A549 (cell line): ENCODE data around the gene MALRD1. TPM values are rescaled to one million over a fixed set of nuclear protein-coding genes. Genes with fewer than 3 reads are reported as not detected.

Experiments
- ATAC-seq, 2 experiments: fragments of 200-7000 bp in 1 of 2; fragments of >200 bp in 1 of 2; cut with Nextera tagmentation in 1 of 2; cut with Tn5 transposase in 1 of 2; 3 replicates each; pipeline versions ENCODE4 v1.8.0 to v1.9.1; 2018 to 2020; ENCODE audit warnings: mild to moderate bottlenecking in 1 of 2, moderate library complexity in 1 of 2
- CTCF ChIA-PET: fragments of 300-600 bp; sonication (Branson Sonifier 250); formaldehyde crosslinking; extraction: SDS; loops from one replicate; lab custom pipeline; 2021; ENCODE audit warnings: antibody characterized with exemption, inconsistent platforms; lab: Yijun Ruan, JAX
- POLR2A ChIA-PET: fragments of 350-600 bp; formaldehyde crosslinking; extraction: SDS; loops from one replicate; lab custom pipeline; 2021; ENCODE audit warnings: antibody characterized with exemption, inconsistent platforms; lab: Yijun Ruan, JAX
- DNase-seq, 2 experiments: peaks; one replicate each; pipeline versions ENCODE4 v3.0.0 to v3.0.0-alpha.2; 2011 to 2016; ENCODE audit warnings: low read depth in 1 of 2, low spot score in 1 of 2
- FAIRE-seq: peaks from 2 replicates; lab custom pipeline; 2011; peaks lifted over from hg19 to GRCh38; lab: Jason Lieb, UNC
- H3K27ac ChIP-seq, 2 experiments: fragments of >200 bp; sonication (Bioruptor Twin); formaldehyde crosslinking; 3 replicates each; pipeline ENCODE4 v1.5.1; 2016 to 2017
- H3K4me1 ChIP-seq: fragments of >200 bp; sonication (Bioruptor Twin); formaldehyde crosslinking; 3 replicates; pipeline ENCODE4 v1.6.1; 2016
- H3K4me2 ChIP-seq: fragments of >200 bp; sonication (Bioruptor Twin); formaldehyde crosslinking; 3 replicates; pipeline ENCODE4 v1.6.1; 2016
- H3K4me3 ChIP-seq: fragments of >200 bp; sonication (Bioruptor Twin); formaldehyde crosslinking; 3 replicates; pipeline ENCODE4 v1.5.1; 2016
- H3K9me3 ChIP-seq: fragments of >200 bp; sonication (Bioruptor Twin); formaldehyde crosslinking; 3 replicates; pipeline ENCODE4 v1.6.1; 2016
- CBX2 ChIP-seq: fragments of 200-600 bp; sonication (generic); IDR thresholded peaks from 2 replicates; pipeline ENCODE4 v1.6.1; 2016; ENCODE audit warnings: low read depth, mild to moderate bottlenecking, borderline replicate concordance
- CEBPB ChIP-seq, 2 experiments: fragments of >200 bp in 1 of 2; sonication (Bioruptor Twin) in 1 of 2; formaldehyde crosslinking in 1 of 2; IDR thresholded peaks; 2 replicates each; pipeline ENCODE4 v1.6.1; 2012 to 2016
- CHD2 ChIP-seq: fragments of 150-350 bp; IDR thresholded peaks from 2 replicates; pipeline ENCODE4 v1.6.1; 2014; ENCODE audit warnings: low read length; ENCODE audit not compliant: partially characterized antibody
- EHF ChIP-seq: fragments of 250-450 bp; sonication (Bioruptor Pico); IDR thresholded peaks from 2 replicates; pipeline ENCODE4 v1.5.0; 2020; ENCODE audit warnings: mild to moderate bottlenecking
- FOSB ChIP-seq: fragments of 250-450 bp; sonication (Bioruptor Pico); IDR thresholded peaks from 2 replicates; pipeline ENCODE4 v1.5.0; 2020; ENCODE audit warnings: mild to moderate bottlenecking, moderate library complexity
- FOXS1 ChIP-seq: fragments of 250-450 bp; sonication (Bioruptor Pico); IDR thresholded peaks from 2 replicates; pipeline ENCODE4 v1.5.0; 2020; ENCODE audit warnings: mild to moderate bottlenecking, moderate library complexity
- GATA3 ChIP-seq: IDR thresholded peaks from 2 replicates; pipeline ENCODE4 v1.6.1; 2012; ENCODE audit warnings: borderline replicate concordance
- HEYL ChIP-seq: fragments of 250-450 bp; sonication (Bioruptor Pico); IDR thresholded peaks from 2 replicates; pipeline ENCODE4 v1.8.0; 2021; ENCODE audit warnings: mild to moderate bottlenecking, moderate library complexity
- HOXA7 ChIP-seq: fragments of 250-450 bp; sonication (Bioruptor Pico); IDR thresholded peaks from 2 replicates; pipeline ENCODE4 v1.5.0; 2020; ENCODE audit warnings: mild to moderate bottlenecking, moderate library complexity
- JUN ChIP-seq, 2 experiments: fragments of >200 bp; sonication (Bioruptor Twin); formaldehyde crosslinking; IDR thresholded peaks; 2 replicates in 1 of 2; 3 replicates in 1 of 2; pipeline ENCODE4 v1.6.1; 2016 to 2017
- JUNB ChIP-seq: fragments of >200 bp; sonication (Bioruptor Twin); formaldehyde crosslinking; IDR thresholded peaks from 2 replicates; pipeline ENCODE4 v1.6.1; 2016
- KDM1A ChIP-seq: fragments of 200-600 bp; sonication (generic); IDR thresholded peaks from 2 replicates; pipeline ENCODE4 v1.6.1; 2016; ENCODE audit warnings: low read depth, mild to moderate bottlenecking
- PHF8 ChIP-seq: fragments of 200-600 bp; sonication (generic); IDR thresholded peaks from 2 replicates; pipeline ENCODE4 v1.6.1; 2016; ENCODE audit warnings: low read depth, mild to moderate bottlenecking, antibody characterized with exemption, moderate library complexity, borderline replicate concordance
- POLR2AphosphoS2 ChIP-seq: conservative IDR thresholded peaks from 2 replicates; pipeline ENCODE4 v1.6.1; 2012; ENCODE audit warnings: low read length, improper control_type of control experiment, inconsistent platforms
- RAD21 ChIP-seq, 2 experiments: fragments of >200 bp in 1 of 2; sonication (Bioruptor Twin) in 1 of 2; formaldehyde crosslinking in 1 of 2; IDR thresholded peaks in 1 of 2; conservative IDR thresholded peaks in 1 of 2; 2 replicates in 1 of 2; 3 replicates in 1 of 2; pipeline ENCODE4 v1.6.1; 2012 to 2018; ENCODE audit warnings: inconsistent platforms in 1 of 2
- RNF2 ChIP-seq: fragments of 200-600 bp; sonication (generic); IDR thresholded peaks from 2 replicates; pipeline ENCODE4 v1.6.1; 2016; ENCODE audit warnings: low read depth, mild to moderate bottlenecking, antibody characterized with exemption, moderate library complexity, borderline replicate concordance
- TFCP2L1 ChIP-seq: fragments of 250-450 bp; sonication (Bioruptor Pico); IDR thresholded peaks from 2 replicates; pipeline ENCODE4 v1.5.0; 2021; ENCODE audit warnings: mild to moderate bottlenecking
- ZC3H11A ChIP-seq: fragments of 450-650 bp; IDR thresholded peaks from 2 replicates; pipeline ENCODE4 v1.6.1; 2014; ENCODE audit warnings: antibody characterized with exemption, mild to moderate bottlenecking
- ZFP36 ChIP-seq: fragments of 450-650 bp; IDR thresholded peaks from 2 replicates; pipeline ENCODE4 v1.6.1; 2014; ENCODE audit warnings: borderline replicate concordance; ENCODE audit not compliant: partially characterized antibody
- ZSCAN20 ChIP-seq: fragments of 250-450 bp; sonication (Bioruptor Pico); IDR thresholded peaks from 2 replicates; pipeline ENCODE4 v1.8.0; 2022; ENCODE audit warnings: mild to moderate bottlenecking, moderate library complexity
- WGBS: methylation state at CpG from one replicate; pipeline ENCODE4 v1.1.6; 2017; ENCODE audit errors: missing lambda C conversion rate; 5-methylcytosine and 5-hydroxymethylcytosine counted together
- polyA plus RNA-seq, 4 experiments: library from polyadenylated mRNA; depleted of rRNA in 3 of 4; stranded (reverse); fragments of >200 nt; fragmentation: RNase III in 1 of 4; extraction: RNeasy Plus Mini Kit Qiagen cat#74134 plus additional on column Dnase treatment in 1 of 4; gene quantifications; 2 replicates in 3 of 4; 3 replicates in 1 of 4; pipeline ENCODE4 v1.2.3, GENCODE V29; 2011 to 2017
- TF ChIP-seq, protein P1 (sequence below): fragments of >200 bp; sonication (Bioruptor Twin); formaldehyde crosslinking; IDR thresholded peaks from 3 replicates; pipeline ENCODE4 v1.5.1; 2016
- TF ChIP-seq, protein P2 (sequence below): IDR thresholded peaks from 2 replicates; pipeline ENCODE4 v1.6.1; 2012
- TF ChIP-seq, protein P3 (sequence below): fragments of >200 bp; sonication (Bioruptor Twin); formaldehyde crosslinking; IDR thresholded peaks from 3 replicates; pipeline ENCODE4 v1.6.1; 2016
- TF ChIP-seq, protein P4 (sequence below): IDR thresholded peaks from 2 replicates; pipeline ENCODE4 v1.6.1; 2012; ENCODE audit warnings: low read depth, borderline replicate concordance
- TF ChIP-seq, protein P5 (sequence below): fragments of 250-450 bp; sonication (Bioruptor Pico); IDR thresholded peaks from 2 replicates; pipeline ENCODE4 v1.5.0; 2020; ENCODE audit warnings: low read depth, mild to moderate bottlenecking, moderate library complexity

Gene MALRD1
- polyA plus RNA-seq, 2 of the 4 experiments (the other 2 are of a cell fraction): not detected

DNA sequence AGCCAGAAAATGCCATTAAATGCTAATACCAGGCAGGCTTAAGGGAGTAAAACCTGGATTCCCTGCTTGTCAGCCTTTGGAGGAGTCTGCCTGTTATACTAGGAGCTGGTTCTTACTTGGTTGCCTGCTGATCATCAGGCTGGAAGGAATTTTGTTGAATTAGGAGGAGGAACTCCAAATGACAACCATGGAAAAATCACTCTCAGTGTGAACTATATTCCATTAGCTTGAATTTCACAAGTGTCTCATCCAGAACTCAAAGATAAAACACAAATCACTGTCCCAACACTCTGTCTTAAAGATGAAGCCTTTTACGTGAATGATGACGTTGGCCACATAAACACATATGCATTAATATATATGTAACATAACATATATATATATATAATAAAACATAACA, 528.8 kb downstream of the MALRD1 start:
- Histone ChIP-seq H3K4me1 (no peaks in the 10 kb centered on the region), H3K4me2 (no peak overlapping the region), H3K27ac (no peak overlapping the region), H3K9me3 (no peaks in the 10 kb centered on the region), H3K4me3 (no peak overlapping the region)
- TF ChIP-seq, protein P1, sequence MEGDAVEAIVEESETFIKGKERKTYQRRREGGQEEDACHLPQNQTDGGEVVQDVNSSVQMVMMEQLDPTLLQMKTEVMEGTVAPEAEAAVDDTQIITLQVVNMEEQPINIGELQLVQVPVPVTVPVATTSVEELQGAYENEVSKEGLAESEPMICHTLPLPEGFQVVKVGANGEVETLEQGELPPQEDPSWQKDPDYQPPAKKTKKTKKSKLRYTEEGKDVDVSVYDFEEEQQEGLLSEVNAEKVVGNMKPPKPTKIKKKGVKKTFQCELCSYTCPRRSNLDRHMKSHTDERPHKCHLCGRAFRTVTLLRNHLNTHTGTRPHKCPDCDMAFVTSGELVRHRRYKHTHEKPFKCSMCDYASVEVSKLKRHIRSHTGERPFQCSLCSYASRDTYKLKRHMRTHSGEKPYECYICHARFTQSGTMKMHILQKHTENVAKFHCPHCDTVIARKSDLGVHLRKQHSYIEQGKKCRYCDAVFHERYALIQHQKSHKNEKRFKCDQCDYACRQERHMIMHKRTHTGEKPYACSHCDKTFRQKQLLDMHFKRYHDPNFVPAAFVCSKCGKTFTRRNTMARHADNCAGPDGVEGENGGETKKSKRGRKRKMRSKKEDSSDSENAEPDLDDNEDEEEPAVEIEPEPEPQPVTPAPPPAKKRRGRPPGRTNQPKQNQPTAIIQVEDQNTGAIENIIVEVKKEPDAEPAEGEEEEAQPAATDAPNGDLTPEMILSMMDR: no peak
- TF ChIP-seq, protein P2, sequence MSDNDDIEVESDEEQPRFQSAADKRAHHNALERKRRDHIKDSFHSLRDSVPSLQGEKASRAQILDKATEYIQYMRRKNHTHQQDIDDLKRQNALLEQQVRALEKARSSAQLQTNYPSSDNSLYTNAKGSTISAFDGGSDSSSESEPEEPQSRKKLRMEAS: no peak
- TF ChIP-seq FOSB (CRISPR knock-in tag) (no peak), TFCP2L1 (CRISPR knock-in tag) (no peak), JUN (IDR thresholded peaks at IDR 0.05) (no peak), GATA3 (no peak), RNF2 (no peak), CBX2 (no peak), ZFP36 (no peak)
- TF ChIP-seq, protein P3, sequence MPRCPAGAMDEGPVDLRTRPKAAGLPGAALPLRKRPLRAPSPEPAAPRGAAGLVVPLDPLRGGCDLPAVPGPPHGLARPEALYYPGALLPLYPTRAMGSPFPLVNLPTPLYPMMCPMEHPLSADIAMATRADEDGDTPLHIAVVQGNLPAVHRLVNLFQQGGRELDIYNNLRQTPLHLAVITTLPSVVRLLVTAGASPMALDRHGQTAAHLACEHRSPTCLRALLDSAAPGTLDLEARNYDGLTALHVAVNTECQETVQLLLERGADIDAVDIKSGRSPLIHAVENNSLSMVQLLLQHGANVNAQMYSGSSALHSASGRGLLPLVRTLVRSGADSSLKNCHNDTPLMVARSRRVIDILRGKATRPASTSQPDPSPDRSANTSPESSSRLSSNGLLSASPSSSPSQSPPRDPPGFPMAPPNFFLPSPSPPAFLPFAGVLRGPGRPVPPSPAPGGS: no peak
- ATAC-seq (no peak), FAIRE-seq (no peak), DNase-seq (no peak)
- 44% methylated on average over 2 of the region's 2 CpGs for WGBS
- ChIA-PET POLR2A (no interaction called here), CTCF (no interaction called here)

DNA sequence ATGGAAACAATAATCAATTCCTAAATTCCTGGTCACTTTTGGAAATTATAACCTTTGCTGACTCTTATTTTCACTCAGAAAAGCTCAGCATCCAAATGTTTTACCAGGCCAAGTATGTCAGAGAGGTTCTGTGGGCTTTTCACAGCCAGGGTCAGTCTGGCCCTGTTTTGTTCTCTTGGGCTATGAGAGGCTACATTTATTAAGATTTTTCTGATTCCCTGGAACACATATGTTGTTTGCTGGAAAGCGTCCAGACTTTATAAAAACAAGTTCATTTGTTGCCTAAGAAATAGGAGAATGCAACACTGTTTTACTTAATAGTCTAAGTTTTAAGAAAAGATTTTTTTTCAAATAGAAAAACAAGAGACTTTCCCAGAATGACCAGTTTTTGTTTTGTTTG, 529.2 kb downstream of the MALRD1 start:
- 5% methylated on average over 1 of the region's 1 CpG for WGBS
- no peak for FAIRE-seq
- no peaks in the 10 kb centered on the region for H3K9me3 ChIP-seq
- no peak for DNase-seq
- no peak overlapping the region for H3K4me2 ChIP-seq
- ATAC-seq: no peak
- TF ChIP-seq RAD21 (conservative IDR thresholded peaks at IDR 0.05 in 1 of 2, IDR thresholded peaks at IDR 0.05 in 1 of 2) (no peak), PHF8 (no peak), HOXA7 (CRISPR knock-in tag) (no peak), ZSCAN20 (CRISPR knock-in tag) (no peak), HEYL (CRISPR knock-in tag) (no peak), KDM1A (no peak), CEBPB (IDR thresholded peaks at IDR 0.05) (no peak), EHF (CRISPR knock-in tag) (no peak), FOXS1 (CRISPR knock-in tag) (no peak), ZC3H11A (no peak), POLR2AphosphoS2 (no peak), JUNB (no peak), CHD2 (no peak)
- TF ChIP-seq, protein P4, sequence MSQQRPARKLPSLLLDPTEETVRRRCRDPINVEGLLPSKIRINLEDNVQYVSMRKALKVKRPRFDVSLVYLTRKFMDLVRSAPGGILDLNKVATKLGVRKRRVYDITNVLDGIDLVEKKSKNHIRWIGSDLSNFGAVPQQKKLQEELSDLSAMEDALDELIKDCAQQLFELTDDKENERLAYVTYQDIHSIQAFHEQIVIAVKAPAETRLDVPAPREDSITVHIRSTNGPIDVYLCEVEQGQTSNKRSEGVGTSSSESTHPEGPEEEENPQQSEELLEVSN: no peak
- TF ChIP-seq, protein P5, sequence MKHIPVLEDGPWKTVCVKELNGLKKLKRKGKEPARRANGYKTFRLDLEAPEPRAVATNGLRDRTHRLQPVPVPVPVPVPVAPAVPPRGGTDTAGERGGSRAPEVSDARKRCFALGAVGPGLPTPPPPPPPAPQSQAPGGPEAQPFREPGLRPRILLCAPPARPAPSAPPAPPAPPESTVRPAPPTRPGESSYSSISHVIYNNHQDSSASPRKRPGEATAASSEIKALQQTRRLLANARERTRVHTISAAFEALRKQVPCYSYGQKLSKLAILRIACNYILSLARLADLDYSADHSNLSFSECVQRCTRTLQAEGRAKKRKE (CRISPR knock-in tag): no peak
- ChIA-PET POLR2A (no interaction called here), CTCF (no interaction called here)
- no peaks in the 10 kb centered on the region for H3K4me1 ChIP-seq
- no peak overlapping the region for H3K4me3 ChIP-seq
- no peak overlapping the region for H3K27ac ChIP-seq
